ENCODE measurements around the gene ZBTB7C.

Gene ZBTB7C

DNA sequence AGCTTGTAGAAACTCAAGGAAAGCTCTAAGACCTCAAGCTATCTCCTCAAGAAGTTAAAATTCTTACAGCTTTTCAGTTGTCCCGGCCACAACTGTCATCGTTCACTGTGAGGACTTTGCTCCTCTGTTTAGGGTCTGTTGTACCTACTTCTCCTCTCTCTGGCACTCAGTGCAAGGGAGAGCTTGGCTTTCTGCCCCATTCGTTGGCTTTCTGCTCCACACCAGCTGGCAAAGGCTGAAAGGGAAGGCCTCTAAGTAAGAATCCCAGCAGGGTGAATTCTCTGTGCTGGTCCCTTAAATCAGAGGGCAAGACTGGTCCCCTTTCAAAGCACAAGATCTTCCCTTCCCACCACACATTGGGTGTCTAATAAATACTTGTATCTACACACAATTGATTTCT is 17.3 kb downstream of the ZBTB7C start:
- no peak for DNase-seq (ENCODE audit: low read depth in 2 of 2, low spot score in 1 of 2)

DNA sequence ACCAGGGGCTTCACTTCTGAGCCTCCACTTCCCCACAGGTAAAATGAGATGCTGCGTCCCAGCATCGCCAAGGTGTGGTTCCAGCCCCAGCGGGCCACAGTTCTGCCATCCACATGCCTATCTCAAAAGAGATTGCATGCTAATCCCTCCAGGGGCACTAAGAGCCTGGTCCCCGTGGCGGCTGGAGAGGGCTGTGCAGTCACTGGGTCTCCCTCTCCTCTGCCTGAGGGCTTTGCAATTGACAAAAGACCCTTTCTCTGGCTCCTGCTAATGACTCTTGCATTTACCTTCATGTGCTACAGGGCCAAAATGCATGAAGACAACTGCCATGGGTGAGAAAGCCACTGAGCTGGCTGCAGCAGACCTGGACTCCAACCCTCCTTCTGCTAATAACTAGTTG is 18.5 kb downstream of the ZBTB7C start:
- DNase-seq (ENCODE audit: low read depth in 2 of 2, low spot score in 1 of 2) = no peak

DNA sequence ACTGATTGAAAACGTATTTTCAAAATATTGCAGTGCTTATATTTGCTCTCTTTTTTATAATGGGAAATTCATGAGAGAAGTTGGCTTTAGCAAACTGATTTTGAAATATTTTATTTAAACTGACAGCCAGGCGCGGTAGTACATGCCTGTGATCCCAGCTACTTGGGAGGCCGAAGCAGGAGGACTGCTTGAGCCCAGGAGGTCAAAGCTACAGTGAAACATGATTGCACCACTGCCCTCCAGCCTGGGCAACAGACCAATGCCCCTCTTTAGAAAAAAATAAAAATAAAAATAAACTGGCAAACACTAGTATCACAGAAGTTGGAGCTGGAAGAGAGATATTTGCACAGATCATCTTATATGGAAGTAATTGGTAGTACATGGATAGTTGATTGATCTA is 20.7 kb downstream of the ZBTB7C start:
- DNase-seq (ENCODE audit: low read depth in 2 of 2, low spot score in 1 of 2) = no peak

DNA sequence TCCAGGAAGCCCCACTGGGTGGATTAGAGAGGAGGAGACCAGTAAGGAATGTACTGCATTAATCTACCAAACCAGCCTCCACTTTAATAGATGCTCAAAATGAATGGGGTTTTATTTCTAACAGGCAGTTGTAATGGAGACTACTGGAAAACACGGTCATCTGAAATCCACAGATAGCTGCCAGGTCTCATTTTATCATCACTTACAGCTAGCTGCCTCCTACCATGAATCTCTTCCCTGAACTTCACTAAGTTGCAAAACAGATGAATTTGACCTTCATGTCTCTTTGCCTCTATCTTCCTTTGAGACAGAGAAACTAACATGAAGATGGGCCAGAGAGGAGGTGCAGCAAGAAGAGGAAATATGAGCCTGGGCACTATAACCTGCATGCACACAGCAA is 21.9 kb downstream of the ZBTB7C start:
- no peak for DNase-seq (ENCODE audit: low read depth in 2 of 2, low spot score in 1 of 2)

DNA sequence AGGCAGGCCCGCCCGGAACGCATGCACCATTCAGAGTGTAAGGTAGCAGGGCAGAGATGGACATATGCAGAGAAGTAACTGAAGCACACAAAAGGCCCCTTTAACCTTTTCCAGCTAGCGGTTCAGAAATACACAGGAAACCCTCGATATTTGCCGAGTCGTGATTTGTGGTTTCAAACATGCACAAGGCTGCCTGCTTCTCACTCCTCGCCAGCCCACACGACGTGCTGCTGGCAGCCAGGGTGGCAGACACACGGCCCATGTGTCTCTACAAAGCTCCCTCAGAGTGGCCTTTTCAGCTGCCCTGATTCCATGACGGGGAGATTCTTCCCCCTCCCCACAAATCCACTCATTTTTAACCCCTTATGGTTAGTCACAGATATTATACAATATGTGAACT is 23.6 kb downstream of the ZBTB7C start:
- DNase-seq (ENCODE audit: low read depth in 2 of 2, low spot score in 1 of 2) = no peak

DNA sequence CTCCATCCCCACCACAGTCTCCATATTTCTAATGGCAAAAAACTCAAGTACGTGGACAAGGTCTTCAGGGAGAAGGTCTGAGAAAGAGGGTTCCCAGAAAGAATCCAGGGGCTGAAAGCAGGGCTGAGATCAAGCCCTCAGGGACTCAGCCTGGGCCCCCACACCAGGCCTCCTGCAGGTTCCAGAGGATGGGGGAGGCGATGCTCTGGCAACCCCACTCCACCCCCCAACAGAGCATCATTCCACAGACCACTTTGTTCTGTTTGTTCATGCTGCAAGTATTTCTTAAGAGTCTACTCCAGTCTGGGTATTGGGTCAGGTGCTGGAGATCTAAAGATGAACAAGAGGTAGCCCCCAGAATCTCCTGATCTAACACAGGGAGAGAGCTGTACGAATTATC is 32.2 kb downstream of the ZBTB7C start:
- no peak for DNase-seq (ENCODE audit: low read depth in 2 of 2, low spot score in 1 of 2)

DNA sequence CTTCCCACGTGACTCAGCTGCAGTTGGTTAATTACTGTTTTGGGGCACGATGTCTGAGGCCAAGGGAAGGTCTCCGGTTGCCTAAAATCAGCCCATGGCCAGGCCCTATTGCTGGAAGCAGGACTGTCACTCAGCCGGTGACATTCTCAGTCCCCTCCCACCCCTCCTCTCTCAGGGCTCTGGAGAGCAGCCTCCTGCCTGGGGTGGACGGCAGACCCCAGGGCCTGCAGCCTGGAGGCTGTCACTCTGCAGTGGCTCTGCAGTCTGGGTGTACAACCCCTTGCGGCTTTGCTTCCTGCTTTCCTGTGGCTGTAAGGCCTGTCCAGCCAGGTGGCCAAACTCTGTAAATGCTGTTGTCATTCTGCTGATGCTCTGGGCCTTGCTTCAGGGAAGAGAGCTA is 32.8 kb downstream of the ZBTB7C start:
- no peak for DNase-seq (ENCODE audit: low read depth in 2 of 2, low spot score in 1 of 2)

DNA sequence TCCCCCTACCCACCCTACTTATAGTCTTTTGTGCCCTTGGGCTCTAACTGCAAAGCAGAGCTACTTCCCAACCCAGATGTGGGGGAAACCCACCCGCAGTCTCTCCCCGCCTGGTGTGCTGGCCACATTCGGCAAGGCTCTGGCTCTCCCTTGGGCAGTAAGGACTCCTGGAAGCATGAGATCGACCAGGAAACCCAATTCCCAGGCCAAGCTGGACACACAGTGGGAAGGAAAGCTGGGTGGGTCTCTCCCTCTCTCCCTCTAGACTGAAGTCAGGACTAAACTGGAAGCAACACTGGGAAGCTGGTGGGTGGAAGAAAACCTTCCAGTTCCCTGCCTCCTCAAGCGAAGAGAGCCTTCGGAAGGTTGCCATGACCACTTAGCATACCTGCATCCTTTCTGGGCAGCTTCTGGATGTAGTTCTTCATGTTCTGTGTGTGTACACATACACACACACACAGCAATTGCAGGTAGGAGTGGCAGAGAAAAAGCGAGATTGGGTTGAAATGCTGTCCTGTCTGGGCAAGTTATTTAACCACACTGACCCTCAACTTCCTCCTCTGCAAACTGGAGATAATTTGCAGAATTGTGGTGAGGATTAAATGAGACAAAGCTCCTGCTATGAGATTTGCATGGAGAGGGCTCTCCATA is 33.9 kb downstream of the ZBTB7C start:
- DNase-seq (ENCODE audit: low read depth in 2 of 2, low spot score in 1 of 2) = no peak

DNA sequence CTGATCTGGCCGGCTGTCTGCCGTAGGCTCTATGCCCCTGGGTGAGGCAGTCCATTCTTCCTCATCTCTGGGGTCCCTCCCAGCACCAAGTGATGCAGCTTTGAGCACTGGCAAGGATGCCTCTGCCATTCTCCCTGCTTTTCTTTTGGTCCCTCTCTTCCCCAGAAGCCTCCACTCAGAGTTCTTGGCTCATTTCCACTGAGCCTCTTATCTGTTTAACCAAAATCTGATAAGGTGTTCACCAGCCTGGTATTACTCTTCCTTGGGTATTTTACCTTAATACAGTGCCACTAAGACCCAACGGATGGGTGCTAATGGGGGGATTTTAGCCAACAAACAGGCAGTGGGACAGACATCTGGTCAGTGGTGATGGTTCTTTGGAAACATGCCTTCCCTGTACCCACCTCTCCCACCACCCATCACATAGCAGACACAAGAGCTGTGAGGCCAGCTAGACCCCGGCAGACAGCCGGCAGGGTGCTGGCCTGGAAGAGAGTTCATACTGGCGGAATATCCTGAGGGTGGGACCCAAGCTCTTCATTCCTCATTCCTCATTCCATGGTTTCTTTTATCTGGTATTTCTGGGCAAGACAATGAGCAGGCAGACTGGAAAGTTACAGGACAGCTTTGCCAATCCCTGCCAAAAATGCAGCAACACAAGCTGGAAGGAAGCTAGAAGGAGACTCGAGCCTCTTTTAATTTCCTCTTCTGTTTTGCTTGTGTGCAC is 34.6 kb downstream of the ZBTB7C start:
- DNase-seq (ENCODE audit: low read depth in 2 of 2, low spot score in 1 of 2) = no peak

DNA sequence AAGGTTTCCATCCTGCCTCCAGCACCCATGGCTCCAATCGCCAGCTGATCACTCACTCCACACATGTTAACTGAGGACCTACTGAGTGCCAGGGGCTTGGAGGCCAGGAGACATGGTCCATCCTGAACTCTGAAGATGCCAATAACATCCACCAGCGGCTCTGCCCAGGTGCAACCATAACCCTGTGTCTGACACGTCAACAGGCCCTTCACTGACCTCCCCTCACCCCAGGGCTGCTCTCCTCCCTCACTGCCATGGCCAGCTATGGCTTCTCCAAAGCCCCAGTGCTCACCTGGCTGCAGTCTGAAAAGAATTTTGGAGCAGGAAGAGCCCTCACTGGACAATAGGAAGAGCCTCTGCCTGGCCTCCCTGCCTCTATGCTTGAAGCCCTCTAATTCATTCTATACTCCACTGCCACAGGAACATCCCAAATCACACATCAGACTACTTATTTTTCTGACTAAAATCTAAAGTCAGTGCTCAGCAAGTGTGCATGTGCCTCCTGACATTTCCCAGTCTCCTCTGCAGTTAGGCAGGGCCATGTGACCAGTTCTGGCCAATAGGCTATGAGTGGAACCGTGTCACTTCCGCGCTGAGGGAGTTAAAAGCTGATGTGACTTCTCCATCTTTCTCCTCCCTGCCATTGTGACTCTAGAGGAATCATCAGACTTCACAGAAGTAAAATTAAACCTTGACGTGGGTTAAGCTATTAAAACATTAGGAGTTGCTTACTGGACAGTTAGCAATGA is 37.2 kb downstream of the ZBTB7C start:
- DNase-seq (ENCODE audit: low read depth in 2 of 2, low spot score in 1 of 2) = no peak

DNA sequence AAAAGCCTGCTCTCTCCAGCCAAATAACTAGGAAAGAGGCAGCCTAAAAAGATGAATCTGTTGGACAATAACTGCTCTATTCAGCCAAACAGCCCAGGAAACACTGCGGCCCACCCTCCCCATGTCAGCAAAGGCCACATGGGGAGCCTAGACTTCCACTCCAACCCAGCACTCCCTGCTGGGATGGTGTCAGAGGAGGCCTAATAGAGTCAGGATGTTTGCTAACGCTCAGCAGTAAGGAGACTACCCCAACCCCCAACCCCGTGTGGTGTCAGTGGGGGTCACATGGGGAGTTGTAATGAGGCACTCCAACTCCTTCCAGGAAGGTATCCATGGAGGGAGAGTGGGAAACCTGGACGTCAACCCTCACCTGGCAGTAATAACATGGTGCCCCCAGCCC is 41.6 kb downstream of the ZBTB7C start:
- no peak for DNase-seq (ENCODE audit: low read depth in 2 of 2, low spot score in 1 of 2)

DNA sequence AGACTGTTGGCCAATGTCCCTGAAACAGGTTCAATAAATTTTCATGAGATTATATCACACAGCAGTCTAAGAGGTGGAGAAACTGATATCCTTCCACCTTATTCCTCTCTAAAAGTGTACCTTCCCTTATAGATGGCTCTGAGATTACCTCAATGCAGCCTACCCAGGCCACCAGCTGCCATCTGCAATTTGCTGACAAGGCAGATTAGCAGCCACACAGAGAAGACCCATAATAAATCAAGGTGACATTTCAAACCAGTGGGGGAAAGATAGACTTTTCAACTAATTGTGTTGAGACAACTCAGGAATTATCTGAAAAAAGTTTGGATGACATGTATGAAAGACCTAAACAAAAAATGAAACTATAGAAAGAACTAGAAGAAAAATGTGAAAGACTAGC is 43.2 kb downstream of the ZBTB7C start:
- no peak for DNase-seq (ENCODE audit: low read depth in 2 of 2, low spot score in 1 of 2)

DNA sequence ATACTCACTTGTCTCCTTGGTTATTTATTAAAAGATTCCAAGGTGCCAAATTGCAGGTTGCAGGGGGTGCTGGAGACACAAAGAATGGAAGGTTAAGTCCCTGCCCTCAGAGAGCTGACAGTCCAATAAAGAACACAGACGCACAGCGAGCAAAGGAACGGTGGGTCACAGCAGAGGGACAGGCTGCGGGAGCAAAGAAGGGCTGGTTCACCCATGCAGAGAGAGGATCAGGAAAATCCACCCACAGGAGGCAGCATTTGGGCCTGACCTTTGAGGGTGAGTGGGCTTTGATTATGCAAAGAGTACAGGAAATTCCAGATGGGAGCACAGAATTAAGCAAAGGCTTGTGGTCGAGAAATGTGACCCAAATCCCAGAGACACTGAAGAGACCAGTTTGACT is 45.0 kb downstream of the ZBTB7C start:
- DNase-seq (ENCODE audit: low read depth in 2 of 2, low spot score in 1 of 2) = no peak

DNA sequence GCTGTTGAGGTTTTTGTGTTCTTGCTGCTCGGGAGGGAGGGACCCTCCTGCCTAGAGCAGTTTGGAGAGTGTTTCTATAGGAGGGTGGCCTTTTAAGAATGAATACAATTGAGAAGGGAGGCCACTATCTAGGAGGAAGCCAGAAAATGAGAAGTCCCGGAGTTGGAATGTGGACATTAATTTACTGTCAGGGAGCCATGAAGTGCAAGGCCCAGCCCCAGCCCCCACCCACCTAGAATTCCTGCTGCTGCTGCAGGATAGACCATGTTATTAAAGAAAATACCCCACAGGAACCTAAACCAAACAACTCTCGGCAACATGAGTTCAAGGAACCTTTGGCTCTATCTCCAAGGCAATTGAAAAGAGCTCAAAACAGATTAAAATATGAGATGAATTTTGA is 46.0 kb downstream of the ZBTB7C start:
- no peak for DNase-seq (ENCODE audit: low read depth in 2 of 2, low spot score in 1 of 2)

DNA sequence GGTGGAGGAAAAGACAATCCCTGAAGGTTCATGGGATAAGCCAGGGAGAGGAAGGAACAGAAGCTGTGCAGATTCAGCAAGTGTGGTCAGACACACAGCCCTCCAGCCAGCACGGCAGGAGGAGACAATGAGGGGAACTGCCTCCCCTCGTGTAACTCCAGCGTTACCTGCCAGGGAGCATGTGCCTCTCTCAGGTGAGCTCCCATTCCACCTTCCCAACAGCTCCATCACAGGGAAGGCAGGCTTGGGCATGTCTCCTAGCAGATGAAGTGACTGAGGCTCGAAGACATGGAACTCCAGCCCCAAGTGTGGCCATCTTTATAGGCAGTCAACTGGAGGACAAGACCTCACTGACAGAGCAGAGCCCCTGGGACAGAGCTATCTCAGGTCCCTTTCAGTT is 47.4 kb downstream of the ZBTB7C start:
- no peak for DNase-seq (ENCODE audit: low read depth in 2 of 2, low spot score in 1 of 2)

DNA sequence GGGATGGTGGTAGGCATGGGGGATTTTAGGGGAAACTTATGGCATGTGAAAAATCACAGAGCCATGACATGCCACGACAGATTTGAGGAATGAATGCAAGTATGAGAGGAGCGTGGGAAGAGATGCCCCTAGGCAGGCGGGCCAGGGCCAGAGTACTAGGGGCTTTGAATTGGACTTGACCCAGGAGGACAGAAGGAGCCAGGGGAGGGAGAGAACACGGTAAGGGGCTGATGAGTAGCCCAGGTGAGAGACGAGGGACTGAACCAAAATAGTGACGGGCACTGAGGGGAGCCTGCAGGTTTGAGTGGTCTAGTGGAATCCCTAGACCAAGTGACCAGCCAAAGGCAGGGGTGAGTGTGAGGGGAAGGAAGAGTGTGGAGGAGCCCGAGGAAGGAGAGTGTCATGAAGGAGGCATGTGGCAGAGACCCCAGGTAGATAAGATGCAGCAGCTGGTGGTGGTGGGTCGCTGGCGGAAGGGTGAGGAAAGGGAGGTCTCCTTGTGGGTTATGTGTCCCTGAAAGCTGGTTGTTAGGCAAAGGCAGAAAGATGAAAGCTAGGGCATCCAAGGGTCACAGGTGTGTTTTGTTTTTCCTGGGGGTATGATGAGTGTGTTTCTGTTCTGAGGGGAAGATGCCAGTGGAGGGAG is 48.7 kb downstream of the ZBTB7C start:
- no peak for DNase-seq (ENCODE audit: low read depth in 2 of 2, low spot score in 1 of 2)

DNA sequence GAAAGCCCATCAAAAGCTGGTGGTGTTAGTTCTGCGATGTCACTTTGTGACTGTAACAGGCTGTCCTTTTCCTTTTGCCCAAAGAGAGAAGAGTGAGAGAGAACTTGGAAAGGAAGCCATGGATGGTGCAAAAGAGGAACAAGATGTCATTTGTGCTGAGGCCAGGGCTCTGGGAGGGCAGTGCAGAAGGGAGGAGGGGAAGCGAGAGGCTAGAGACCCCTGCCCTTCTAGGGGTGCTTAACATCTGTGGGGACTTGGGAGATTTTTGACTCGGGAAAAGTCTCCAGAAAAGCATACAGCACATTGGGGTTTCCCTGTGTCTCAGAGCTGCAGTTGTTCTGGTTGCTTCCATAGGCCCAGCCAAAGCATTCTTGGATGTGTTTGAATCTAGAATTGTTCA is 49.6 kb downstream of the ZBTB7C start:
- no peak for DNase-seq (ENCODE audit: low read depth in 2 of 2, low spot score in 1 of 2)

DNA sequence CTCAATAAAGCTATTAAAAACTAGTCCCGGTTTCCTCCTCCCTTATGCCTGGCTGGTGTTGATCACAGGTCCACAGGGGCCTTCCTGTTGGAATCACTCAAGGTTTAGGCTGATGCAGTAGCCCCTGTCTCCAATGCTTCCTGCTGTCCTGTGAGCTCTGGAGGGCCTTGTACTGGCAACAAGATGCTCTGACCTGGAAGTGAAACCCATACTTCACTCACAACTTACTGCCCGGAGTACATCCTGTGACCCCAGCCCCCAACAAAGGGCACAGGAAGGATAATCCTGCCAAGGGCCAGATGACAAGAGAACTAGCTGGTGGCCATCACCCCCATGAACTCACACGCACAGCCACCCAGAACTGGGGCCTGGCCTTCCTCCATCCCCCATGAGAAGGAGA is 50.3 kb downstream of the ZBTB7C start:
- DNase-seq (ENCODE audit: low read depth in 2 of 2, low spot score in 1 of 2) = no peak

DNA sequence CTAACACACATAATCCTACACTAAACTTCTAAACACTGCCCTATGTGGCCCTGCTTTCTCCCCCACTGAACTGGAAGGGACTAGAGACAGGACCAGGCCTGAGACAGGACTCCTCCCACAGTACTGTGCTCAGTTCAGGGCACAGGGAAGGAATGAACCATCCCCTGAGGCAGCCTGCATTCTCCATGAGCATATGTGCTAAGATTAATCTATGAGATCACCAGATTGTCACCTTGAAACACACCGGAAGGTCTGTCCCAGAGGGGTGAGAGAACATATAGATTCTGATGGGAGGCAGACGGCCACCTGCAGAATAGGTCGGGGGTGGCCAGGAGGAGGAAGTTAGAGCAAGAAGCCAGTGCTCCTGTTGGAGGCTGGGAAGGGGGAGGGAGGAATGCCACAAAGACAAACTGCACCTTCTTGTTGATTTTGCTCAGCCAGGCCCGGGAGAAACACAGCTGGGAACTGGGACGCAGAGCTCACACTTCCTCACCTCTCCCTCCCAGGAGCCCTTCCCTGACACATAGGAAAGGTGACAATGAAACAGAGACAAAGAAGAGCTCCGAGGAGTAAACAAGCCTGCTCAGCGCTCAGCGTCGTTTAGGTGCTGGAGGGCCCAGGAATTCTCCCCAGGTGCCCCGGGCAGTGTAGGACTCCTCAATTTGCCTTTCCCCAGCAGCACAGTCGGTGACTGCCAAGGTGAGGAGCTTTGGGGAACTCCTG is 52.1 kb downstream of the ZBTB7C start:
- DNase-seq (ENCODE audit: low read depth in 2 of 2, low spot score in 1 of 2) = no peak

DNA sequence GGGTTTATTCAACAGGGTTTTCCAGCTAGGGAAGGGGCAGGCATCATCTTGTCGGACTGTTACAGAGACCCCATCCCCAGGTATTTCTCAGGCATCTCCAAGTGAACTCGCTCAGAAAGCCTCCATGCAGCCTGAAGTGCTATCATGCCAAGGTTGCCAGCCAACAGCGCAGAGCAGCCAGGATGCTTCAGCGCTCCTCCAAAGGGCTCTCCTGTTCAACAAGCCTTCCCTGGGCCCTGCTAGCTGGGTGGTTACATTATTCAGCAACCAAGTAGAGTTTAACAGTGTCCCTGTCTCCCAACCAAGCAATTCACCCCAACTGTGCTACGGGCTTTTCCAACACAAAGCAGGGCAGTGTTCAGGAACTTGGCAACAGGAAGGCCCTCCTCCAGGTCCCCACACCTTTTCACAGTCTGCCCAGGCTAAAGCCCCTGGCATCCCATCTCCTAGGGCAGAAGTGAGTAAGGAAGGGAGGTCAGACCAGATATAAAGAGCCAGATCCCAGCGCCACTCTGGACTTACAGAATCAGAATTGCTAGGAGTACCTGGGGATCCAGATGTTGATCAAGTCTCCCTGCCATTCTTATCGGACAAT is 52.9 kb downstream of the ZBTB7C start:
- DNase-seq (ENCODE audit: low read depth in 2 of 2, low spot score in 1 of 2) = no peak

Measured in stimulated activated CD8-positive, alpha-beta memory T cell treated with anti-CD3 and anti-CD28 coated beads, Interleukin-4, amount 100 ng/mL, for 4 hours (primary cell).